Liver (tissue), 3 donors: ENCODE results near the gene CAV2.

Experiments
- CTCF ChIP-seq: fragments of 150-350 bp; IDR thresholded peaks from 2 replicates; pipeline ENCODE4 v1.5.1; 2017; ENCODE audit warnings: improper control_type of control experiment, low read depth, low read length; ENCODE audit not compliant: missing input control
- EGR1 ChIP-seq, 2 donors: IDR thresholded peaks; 2 replicates each; pipeline ENCODE4 v1.6.1; 2016 to 2018; ENCODE audit warnings: antibody characterized with exemption in 2 of 2, low read depth in 2 of 2
- FOXA1 ChIP-seq: IDR thresholded peaks from 2 replicates; pipeline ENCODE4 v1.6.1; 2016; ENCODE audit warnings: antibody characterized with exemption
- JUND ChIP-seq, 2 donors: IDR thresholded peaks; 2 replicates each; pipeline ENCODE4 v1.6.1; 2016; ENCODE audit warnings: antibody characterized with exemption in 2 of 2
- MAX ChIP-seq: IDR thresholded peaks from 2 replicates; pipeline ENCODE4 v1.6.1; 2016; ENCODE audit warnings: antibody characterized with exemption
- NR2F2 ChIP-seq: IDR thresholded peaks from 2 replicates; pipeline ENCODE4 v1.6.1; 2016; ENCODE audit warnings: antibody characterized with exemption
- RAD21 ChIP-seq, 2 donors: IDR thresholded peaks; 2 replicates each; pipeline ENCODE4 v1.6.1; 2016; ENCODE audit warnings: antibody characterized with exemption in 2 of 2, mild to moderate bottlenecking in 2 of 2
- REST ChIP-seq: IDR thresholded peaks from 2 replicates; pipeline ENCODE4 v1.6.1; 2016; ENCODE audit warnings: antibody characterized with exemption, mild to moderate bottlenecking
- SP1 ChIP-seq: IDR thresholded peaks from 2 replicates; pipeline ENCODE4 v1.6.1; 2018; ENCODE audit warnings: antibody characterized with exemption, mild to moderate bottlenecking
- donor health status: healthy.
- donor health status: healthy.

GRCh38 chr7:116483271-116483942 is 16.1 kb upstream of the CAV2 start:
- TF ChIP-seq REST: no peak
- TF ChIP-seq FOXA1: no peak
- TF ChIP-seq CTCF: no peak
- TF ChIP-seq RAD21 (IDR thresholded peaks at IDR 0.05): no peak
- TF ChIP-seq SP1: no peak
- TF ChIP-seq NR2F2: no peak
- TF ChIP-seq EGR1 (IDR thresholded peaks at IDR 0.05; ENCODE audit: low read depth in 2 of 2): no peak
- no peak for TF ChIP-seq MAX
- no peak for TF ChIP-seq JUND (IDR thresholded peaks at IDR 0.05)
